DMS79 (cell line): Measurements from ENCODE around the gene PRR23A.
"Not testable (repeated sequence)": the region's sequence is repeated elsewhere in the genome, so short reads cannot be mapped to it uniquely, and the experiment has no call there.

Source experiments
- DNase-seq: peaks from one replicate; lab custom pipeline; 2025; lab: John Stamatoyannopoulos, UW

The PRR23A gene

DNA sequence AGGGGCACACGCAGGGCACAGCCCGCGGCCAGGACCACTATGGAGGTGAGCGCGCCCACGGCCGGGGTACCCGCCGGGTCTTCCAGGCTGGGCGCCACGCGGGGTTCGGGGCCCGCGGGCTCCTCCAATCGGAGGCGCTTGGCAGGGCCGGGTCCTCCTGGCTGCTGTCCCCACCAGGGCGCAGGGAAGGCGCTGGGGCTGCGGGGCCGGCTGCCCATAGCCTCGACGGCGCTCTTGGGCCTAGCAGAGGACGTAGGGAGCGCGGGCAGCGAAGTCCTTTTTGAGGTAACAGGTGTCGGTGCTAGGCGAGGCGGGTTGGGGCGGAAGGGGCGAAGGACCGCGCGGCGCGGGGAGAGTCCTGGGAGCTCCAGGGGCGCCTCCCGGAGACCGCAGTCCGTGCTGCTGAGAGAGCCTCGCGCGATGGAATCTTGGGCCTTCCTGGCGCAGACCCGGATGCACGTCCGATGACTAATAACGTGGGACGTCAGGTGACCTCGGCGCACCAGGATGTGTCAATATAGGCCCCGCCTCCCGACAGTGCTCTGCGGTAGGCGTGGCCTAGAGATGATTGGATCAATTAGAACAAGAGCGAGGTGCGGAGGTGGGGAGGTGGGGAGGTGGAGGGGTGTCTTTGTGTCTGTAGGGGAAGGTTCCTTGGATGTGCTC is at the start of gene PRR23A:
Gene PRR23A, minus strand, starts transcription at position 218 of the 666 bp plus-strand sequence. Its CDS starts 0 bp downstream, at position 218.
- no peak for DNase-seq

DNA sequence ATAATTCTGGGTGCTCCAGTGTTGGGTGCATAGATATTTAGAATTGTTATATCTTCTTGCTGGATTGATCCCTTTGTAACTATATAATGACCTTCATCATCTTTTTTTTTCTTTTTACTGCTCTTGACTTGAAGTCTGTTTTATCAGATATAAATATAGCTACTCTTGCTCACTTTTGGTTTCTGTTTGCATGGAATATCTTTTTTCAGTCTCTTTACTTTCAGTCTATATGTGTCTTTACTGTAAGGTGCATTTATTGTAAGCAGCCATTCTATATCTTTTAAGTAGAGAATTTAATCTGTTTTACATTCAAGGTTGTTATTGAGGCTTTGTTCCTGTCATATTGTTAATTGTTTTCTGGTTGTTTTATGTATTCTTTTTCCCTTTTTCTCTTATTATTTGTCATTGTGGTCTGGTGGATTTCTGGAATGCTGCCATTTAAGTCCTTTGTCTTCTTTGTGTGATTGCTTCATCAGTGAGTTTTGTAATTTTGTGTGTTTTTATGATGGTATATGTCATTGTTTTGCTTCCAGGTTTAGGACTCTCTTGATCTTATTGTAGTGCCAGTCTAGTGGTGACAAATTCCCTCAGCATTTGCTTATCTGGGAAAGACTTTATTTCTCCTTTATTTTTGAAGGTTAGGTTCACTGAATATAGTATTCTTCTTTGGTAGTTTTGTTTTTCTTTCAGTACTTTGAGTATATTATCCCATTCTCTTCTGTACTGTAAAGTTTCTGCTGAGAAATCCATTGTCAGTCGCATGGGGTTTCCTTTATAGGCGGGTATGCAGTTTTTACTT is 46.9 kb upstream of the PRR23A start:
- no peak for DNase-seq

DNA sequence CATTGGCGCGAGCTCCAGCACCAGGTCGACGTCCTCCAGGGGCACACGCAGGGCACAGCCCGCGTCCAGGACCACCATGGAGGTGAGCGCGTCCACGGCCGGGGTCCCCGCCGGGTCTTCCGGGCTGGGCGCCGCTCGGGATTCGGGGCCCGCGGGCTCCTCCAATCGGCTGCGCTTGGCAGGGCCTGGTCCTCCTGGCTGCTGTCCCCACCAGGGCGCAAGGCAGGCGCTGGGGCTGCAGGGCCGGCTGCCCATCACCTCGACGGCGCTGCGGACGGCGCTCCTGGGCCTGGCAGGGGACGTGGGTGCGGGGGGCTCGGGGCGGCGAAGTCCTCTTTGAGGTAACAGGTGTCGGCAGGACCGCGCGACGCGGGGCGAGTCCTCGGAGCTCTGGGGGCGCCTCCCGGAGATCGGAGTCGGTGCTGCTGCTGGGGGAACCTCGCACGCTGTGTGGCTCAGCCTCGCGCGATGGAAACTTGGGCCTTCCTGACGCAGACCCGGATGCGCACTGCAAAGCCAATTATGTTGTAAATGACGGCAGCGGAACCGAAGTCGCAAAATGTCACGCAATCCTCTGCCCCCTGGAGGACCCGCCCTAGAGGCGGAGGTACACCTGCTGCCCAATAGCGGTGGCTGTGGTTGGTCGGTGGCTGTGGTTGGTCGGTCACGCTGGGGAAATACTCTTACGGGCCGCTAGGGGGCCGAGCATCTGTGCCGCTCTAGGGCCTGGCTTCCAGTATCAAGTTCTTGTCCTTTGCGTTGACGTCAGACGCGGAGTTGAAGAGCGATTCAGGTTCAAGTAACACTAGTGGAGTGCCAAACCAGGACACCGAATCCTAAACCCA is 38.5 kb upstream of the PRR23A start, which contains the start of gene PRR23C:
Gene PRR23C, minus strand, starts transcription at position 527 of the 845 bp plus-strand sequence. Its CDS starts 272 bp downstream, at position 255.
- DNase-seq: no peak

DNA sequence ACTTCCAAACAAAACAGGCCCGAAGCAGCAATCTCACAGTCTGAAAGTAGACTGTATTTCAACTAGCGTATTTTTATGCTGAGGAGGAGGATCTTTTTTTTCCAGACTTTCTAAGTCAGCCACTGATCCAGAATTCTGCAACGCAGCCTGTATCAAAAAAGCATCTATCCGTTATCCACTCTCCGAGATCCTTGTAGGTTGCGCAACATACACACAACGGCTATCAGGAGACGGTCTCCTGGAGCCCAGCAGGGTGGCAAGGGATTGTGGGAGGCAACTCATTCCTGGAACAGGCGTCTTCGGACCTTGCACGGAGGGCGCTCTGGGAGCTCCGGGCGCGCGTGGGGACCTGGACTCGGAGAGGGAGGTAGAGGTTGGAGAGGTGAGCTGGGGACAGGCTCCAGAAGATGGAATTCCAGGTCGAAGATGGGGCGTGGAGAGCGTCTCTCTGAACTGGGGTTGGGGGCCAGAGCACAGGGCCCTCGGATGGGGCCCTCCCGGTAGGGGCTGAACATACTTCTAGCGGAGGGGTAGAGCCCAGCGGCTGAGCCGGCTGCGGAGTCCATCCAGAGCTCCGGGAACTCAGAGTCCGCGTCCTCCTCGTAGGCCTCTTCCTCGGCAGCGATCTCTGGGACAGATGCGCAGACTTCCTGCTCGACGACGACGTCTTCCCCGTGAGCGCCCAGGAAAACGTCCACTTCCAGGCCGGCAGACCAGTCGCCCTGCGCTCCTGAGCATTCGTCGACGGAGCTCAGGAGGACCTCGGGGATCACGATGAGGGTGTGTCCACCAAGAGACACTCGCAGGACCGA is 37.7 kb upstream of the PRR23A start:
- no peak for DNase-seq

DNA sequence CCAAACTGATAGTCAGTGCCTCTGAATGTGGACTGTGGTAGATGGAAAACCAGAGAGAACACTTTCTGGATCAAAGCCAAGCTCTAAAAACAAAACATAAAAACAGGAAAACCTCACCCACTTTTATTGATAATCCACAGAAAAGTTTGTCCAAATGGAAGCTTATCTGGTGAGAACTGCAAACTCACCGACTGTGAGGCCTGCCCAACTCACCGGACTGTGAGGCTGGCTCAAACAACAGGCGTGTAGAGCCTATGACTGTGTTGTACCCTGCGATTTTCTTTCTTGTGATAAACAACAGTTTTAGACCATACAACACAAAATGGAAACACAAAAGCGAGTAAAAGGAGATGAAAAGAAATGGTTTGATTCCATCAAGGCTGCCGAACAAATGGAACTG is 31.4 kb upstream of the PRR23A start:
- no peak for DNase-seq

DNA sequence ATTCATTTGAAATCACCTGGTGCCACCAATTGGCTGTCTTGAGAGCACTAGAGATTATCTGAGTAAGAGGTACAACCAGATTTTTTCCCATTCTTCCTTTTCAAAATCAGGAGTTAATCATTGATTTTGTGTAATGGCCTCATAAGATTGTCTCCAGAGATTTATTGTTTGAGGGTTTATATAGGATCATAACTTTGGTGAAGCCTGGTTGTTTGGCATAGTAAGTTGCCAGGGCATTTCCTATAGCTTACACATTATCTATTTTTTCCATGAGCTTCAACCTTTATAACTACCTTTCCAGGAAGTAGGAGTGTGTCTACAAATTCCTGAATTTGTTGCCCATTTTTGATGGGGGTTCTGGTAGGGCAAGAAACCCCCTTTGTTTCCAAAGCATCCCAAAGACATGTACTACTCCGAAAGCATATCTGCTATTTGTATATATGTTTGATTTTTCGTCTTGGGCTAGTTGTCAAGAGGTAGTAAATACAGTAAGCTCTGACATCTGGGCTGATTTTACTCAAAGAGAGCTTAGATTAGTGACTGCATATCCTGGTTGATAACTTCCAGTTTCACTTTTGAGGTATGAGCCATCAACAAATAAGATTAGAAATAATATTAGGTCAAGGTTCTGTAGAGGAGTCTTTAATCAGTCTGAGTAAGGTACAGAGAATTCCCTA is 26.4 kb upstream of the PRR23A start:
- DNase-seq: no peak

DNA sequence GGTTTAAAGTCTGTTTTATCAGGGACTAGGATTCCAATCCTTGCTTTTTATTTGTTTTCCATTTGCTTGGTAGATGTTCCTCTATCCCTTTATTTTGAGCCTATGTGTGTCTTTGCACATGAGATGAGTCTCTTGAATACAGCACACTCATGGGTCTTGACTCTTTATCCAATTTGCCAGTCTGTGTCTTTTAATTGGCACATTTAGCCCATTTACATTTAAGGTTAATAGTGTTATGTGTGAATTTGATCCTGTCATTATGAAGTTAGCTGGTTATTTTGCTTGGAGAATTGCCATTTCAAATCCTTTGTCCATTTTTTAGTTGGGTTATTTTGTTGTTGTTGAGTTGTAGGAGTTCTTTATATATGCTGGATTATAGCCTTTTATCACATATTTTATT is 24.5 kb upstream of the PRR23A start:
- not testable (repeated sequence) for DNase-seq

DNA sequence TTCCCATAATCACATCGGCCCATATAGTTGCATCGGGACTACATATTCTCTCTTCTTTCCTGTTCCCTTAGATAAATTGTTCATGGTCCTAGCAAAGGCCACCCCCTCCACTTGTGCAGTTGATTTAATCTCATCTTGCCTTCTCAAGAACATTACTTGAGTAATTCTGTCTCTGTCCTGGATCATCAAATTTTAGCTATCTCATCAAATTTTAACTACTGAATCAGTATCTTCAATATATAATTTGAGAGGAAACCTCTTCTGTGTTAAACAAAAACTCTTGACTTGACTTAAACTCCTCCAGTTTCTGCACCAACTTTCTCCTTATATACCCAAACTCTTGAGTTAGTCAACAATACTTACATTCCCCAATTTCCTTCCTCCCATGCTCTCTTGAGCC is 18.9 kb upstream of the PRR23A start:
- DNase-seq: no peak

DNA sequence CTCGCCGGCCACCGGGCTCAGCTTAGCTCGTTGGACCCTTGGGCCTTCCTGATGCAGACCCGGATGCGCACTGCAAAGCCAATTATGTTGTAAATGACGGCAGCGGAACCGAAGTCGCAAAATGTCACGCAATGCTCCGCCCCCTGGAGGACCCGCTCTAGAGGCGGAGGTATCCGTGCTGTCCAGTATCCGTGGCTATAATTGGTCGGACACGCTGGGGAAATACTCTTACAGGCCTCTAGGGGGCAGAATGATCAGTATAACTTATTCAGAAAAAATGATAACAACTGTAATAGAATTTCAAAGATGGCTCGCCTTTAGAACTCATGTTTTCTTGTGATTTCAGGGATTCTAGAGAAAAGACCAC is 14.8 kb upstream of the PRR23A start, which contains the start of gene PRR23B:
Gene PRR23B, minus strand, starts transcription at position 59 of the 367 bp plus-strand sequence. CDS start 265 bp downstream, outside the sequence.
- no peak for DNase-seq

DNA sequence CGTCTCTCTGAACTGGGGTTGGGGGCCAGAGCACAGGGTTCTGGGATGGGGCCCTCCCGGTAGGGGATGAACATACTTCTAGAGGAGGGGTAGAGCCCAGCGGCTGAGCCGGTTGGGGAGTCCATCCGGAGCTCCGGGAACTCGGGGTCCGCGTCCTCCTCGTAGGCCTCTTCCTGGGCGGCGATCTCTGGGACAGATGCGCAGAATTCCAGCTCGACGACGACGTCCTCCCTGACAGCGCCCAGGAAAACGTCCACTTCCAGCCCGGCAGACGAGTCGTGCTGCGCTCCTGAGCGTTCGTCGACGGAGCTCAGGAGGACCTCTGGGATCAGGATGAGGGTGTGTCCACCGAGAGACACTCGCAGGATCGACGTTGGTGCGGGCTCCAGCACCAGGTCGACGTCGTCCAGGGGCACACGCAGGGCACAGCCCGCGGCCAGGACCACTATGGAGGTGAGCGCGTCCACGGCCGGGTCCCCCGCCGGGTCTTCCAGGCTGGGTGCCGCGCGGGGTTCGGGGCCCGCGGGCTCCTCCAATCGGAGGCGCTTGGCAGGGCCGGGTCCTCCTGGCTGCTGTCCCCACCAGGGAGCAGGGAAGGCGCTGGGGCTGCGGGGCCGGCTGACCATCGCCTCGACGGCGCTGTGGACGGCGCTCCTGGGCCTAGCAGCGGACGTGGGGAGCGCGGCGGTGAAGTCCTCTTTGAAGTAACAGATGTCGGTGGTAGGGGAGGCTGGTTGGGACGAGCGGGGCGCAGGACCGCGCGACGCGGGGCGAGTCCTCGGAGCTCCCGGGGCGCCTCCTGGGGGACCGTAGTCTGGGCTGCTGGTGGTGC is 14.2 kb upstream of the PRR23A start:
- DNase-seq: no peak

DNA sequence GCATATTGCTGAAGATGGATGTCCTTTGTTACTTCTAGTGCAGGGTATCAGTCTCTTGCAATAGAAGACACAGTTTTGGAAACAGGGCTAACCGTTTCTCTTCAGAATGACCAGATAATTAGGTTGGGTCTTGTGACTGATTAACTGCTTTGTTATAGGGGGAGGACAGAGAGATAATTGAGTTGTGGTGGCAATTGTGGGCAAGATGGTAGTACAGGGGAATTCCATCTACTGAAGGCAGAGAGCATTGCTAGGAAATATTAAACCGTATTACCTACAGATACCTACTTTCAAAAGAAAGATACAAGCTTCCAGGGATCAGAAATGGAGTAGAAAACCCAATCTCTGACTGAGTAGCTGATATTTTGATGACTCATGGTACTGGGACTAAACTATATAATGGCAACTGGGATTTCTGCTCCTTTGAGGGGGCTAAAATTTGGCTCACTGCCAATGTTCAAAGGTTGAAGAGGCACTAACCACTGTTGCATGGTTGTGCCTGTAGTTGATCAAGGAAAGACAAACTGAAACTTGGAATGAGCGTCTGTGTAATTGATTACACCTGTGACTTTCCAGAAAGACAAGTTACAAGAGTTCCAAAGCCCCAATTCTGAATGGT is 10.5 kb upstream of the PRR23A start:
- DNase-seq: no peak

DNA sequence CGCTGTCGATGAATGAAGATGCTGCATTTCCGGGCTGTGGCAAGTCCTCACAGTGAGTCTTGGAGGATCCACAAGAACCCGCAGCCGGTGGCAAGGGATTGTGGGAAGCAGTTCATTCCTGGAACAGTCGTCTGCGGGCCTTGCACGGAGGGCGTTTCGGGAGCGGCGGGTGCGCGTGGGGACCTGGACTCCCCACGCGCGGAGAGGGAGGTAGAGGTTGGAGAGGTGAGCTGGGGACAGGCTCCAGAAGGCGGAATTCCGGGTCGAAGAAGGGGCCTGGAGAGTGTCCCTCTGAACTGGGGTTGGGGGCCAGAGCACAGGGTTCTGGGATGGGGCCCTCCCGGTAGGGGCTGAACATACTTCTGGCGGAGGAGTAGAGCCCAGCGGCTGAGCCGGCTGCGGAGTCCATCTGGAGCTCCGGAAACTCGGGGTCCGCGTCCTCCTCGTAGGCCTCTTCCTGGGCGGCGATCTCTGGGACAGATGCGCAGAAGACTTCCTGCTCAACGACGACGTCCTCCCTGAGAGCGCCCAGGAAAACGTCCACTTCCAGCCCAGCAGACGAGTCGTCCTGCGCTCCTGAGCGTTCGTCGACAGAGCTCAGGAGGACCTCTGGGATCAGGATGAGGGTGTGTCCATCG is 593 bp downstream of the PRR23A start:
- no peak for DNase-seq

DNA sequence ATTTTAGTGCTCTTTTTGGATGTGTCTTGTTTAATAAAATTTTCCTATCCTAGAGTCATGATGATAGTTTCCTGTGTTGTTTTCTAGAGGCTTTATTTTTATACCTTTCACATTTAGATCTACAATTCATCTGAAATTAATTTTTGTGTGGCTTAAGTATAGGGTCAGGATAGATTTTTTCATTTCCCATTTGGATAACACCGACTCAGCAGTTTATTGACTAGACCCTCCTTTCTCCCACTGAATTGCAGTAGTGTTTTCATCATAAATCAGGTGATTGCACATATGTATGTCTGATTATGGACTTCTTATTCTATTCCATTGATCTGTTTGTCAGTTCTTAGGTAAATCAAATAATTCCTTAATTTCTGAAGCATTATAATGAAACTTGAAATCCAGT is 10.4 kb downstream of the PRR23A start:
- DNase-seq: no peak

DNA sequence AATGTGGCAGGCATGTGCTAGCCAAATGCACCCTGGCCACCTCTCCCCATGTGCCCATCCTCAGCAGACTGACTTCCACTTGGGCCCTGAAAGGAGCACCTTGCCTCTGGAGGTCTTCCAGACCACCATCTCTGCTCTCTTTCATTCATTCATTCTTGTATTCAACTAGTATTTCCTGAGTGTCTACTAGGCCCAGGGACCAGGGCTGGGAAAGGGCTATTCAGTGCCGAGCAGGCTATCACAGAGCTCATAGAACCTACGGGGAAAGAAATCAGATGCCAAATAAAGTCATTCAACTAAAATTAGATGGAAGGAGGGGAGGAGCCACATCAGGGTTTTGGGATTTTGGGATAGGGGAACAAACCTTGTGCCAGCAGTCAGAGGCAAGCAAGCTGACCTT is 18.9 kb downstream of the PRR23A start:
- DNase-seq: no peak

DNA sequence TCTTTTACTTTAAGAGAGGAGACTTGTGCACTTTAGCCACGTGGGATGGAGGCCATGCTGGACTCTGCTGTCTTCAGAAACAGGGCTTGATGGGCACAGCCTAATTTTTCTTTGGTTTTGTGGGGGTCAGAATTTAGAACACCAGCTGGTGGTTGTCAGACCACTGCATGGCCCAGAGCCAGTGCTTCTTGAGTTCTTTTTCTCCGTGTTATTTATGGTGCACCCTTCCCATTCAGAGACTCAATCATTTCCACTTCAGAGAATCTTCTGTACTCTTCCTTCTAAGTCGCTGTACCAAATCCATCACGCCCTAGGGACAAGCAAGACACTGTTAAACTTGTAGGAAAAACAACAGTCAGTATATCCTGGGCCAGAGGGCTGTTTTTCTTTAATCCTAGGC is 20.1 kb downstream of the PRR23A start:
- no peak for DNase-seq

DNA sequence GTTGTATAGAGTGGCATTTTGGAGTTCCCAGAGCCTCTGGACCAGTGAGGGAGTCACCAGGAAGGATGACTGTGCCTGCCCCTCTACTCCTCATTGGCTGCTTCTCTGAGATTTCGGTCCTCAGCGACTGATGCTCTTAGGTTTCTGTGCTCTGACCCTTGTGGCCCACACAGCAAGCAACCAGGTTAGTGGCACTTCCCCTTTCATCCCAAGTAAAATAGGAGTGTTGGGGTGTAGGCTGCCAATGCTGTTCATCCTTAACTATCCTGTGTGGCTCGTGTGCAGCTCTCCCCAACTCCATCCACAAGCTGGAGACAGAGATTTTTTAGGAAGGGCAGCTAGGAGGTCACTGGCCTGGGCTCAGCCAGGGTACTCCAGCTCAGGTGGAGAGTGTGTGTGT is 21.3 kb downstream of the PRR23A start:
- DNase-seq: no peak

DNA sequence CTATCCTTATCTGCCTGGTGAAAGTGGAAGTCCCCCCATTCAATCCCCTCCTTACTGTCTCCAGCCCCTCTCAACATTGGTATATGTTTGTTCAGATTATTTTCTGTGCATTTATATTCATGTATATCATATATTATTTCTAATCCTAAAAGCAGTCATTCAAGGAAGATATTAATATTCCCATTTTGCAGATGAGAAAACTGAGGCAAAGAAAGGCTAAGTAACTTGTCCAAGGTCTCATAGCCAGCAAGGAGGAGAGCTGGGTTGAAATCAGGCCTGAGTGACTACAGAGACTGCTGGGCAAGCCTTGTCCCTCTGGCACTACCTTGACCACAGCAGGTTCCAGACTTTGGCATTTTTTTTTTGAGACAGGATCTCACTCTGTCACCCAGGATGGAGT is 30.0 kb downstream of the PRR23A start:
- DNase-seq: no peak

DNA sequence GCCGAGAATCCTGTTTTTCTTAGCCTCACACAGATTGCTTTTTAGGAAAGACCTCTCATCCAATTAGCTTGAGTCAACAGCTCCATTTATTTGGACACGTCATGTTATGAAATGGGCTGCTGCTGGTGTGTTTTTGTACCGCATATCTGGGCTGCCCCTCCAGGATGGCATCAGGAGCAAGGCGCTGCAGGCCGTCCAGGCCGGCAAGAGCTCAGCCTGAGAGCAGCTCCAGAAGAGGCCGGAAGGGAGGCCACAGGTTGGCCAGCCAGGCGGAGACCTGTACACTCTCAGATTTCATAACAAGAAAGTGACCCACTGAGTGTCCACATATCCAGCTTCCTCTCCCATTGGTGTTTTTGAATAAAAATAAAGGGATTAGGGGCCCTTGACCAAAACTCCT is 30.7 kb downstream of the PRR23A start:
- no peak for DNase-seq

DNA sequence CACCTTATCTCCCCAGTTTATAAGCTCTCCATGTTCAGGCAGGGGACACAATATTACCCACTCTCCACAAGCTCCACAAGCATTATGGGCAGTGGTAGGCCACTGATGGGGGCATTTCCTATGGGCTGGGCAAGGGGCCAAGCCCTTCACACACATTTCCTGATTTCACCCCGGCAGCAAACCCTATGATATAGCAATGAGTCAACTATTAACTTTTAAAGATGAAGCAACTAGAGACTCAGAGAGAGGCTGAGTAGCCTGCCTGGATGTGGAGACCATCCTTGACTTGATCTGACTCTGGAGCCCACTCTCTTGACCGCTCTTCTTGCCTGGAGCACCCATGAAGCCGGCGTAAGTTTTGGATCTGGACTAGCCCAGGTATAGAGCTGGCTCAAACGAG is 31.6 kb downstream of the PRR23A start:
- DNase-seq: no peak
